Lower lobe of right lung (tissue), 2 donors: ENCODE data around the gene GRM8. TPM values are rescaled to one million over a fixed set of nuclear protein-coding genes. Genes with fewer than 3 reads are reported as not detected.

Source experiments
- ATAC-seq, 2 donors: fragments of 200-7000 bp; cut with Tn5 transposase; one replicate each; pipeline ENCODE4 v1.9.1; 2020 to 2022; ENCODE audit warnings: mild to moderate bottlenecking in 2 of 2, moderate library complexity in 2 of 2
- DNase-seq: peaks from one replicate; pipeline ENCODE4 v3.0.0-alpha.2; 2020
- H3K27ac ChIP-seq: fragments of 200-600 bp; one replicate; pipeline ENCODE4 v1.8.0; 2022
- H3K27me3 ChIP-seq: fragments of 200-600 bp; one replicate; pipeline ENCODE4 v1.8.0; 2022; ENCODE audit warnings: low read depth
- H3K36me3 ChIP-seq: fragments of 200-600 bp; one replicate; pipeline ENCODE4 v1.8.0; 2022; ENCODE audit warnings: mild to moderate bottlenecking
- H3K4me1 ChIP-seq: fragments of 200-600 bp; one replicate; pipeline ENCODE4 v1.8.0; 2022
- H3K4me3 ChIP-seq: fragments of 200-600 bp; one replicate; pipeline ENCODE4 v1.8.0; 2022; ENCODE audit warnings: mild to moderate bottlenecking
- H3K9me3 ChIP-seq: fragments of 200-600 bp; one replicate; pipeline ENCODE4 v1.8.0; 2022
- CTCF ChIP-seq: fragments of 200-600 bp; IDR thresholded peaks from one replicate; pipeline ENCODE4 v1.8.0; 2022; ENCODE audit warnings: antibody characterized with exemption, mild to moderate bottlenecking
- intact Hi-C: fragments of 100-400 bp; cut with DNase I; formaldehyde crosslinking; loops from one replicate; pipeline ENCODE4 v1.11.0; 2022
- total RNA-seq: library from RNA; stranded (reverse); fragmentation: NEBNext Ultra II Directional; extraction: Animal tissue kit (Norgen Biotek cat#: 25700); gene quantifications from one replicate; pipeline ENCODE4 v1.2.1, GENCODE V29; 2021
- donor health status: DM: no; HTN: yes; CAD: no; lungs with severe emphysema.

Gene GRM8
- total RNA-seq, 1 donor from 2014 or later = not detected

- Histone ChIP-seq H3K4me1 (no peaks in the 10 kb centered on the region), H3K36me3 (no peaks in the 10 kb centered on the region), H3K27me3 (no peaks in the 10 kb centered on the region), H3K9me3 (no peaks in the 10 kb centered on the region), H3K4me3 (no peak overlapping the region), H3K27ac (no peak overlapping the region)
- no peak for ATAC-seq
- intact Hi-C loops = no loop called here
- DNase-seq = no peak
- TF ChIP-seq CTCF = no peak
Measured at GRCh38 chr7:127158659-127159058, 94.1 kb downstream of the GRM8 start.

GRCh38 chr7:127154958-127155357, 97.8 kb downstream of the GRM8 start:
- no peaks in the 10 kb centered on the region for H3K9me3 ChIP-seq
- intact Hi-C loops = no loop called here
- ATAC-seq = no peak
- no peak overlapping the region for H3K27ac ChIP-seq
- no peaks in the 10 kb centered on the region for H3K4me1 ChIP-seq
- no peak for TF ChIP-seq CTCF
- DNase-seq = no peak
- no peaks in the 10 kb centered on the region for H3K27me3 ChIP-seq
- no peaks in the 10 kb centered on the region for H3K36me3 ChIP-seq
- H3K4me3 ChIP-seq = no peak overlapping the region

GRCh38 chr7:127154101-127154500, 98.6 kb downstream of the GRM8 start:
- H3K27me3 ChIP-seq = no peaks in the 10 kb centered on the region
- H3K9me3 ChIP-seq = no peaks in the 10 kb centered on the region
- no peaks in the 10 kb centered on the region for H3K4me1 ChIP-seq
- no peak for TF ChIP-seq CTCF
- ATAC-seq (no peak), DNase-seq (no peak)
- no peak overlapping the region for H3K27ac ChIP-seq
- intact Hi-C loops = no loop called here
- no peak overlapping the region for H3K4me3 ChIP-seq
- H3K36me3 ChIP-seq = no peaks in the 10 kb centered on the region

- H3K9me3 ChIP-seq = no peaks in the 10 kb centered on the region
- no peaks in the 10 kb centered on the region for H3K36me3 ChIP-seq
- DNase-seq (no peak), ATAC-seq (no peak)
- no peak overlapping the region for H3K4me3 ChIP-seq
- TF ChIP-seq CTCF = no peak
- H3K27me3 ChIP-seq = no peaks in the 10 kb centered on the region
- intact Hi-C loops = no loop called here
- no peak overlapping the region for H3K27ac ChIP-seq
- no peaks in the 10 kb centered on the region for H3K4me1 ChIP-seq
Measured at GRCh38 chr7:127153315-127153714, 99.4 kb downstream of the GRM8 start.

- no peaks in the 10 kb centered on the region for H3K4me1 ChIP-seq
- intact Hi-C loops = no loop called here
- H3K4me3 ChIP-seq = no peak overlapping the region
- no peaks in the 10 kb centered on the region for H3K36me3 ChIP-seq
- DNase-seq (no peak), ATAC-seq (no peak)
- TF ChIP-seq CTCF = no peak
- H3K27me3 ChIP-seq = no peaks in the 10 kb centered on the region
- no peak overlapping the region for H3K27ac ChIP-seq
- no peaks in the 10 kb centered on the region for H3K9me3 ChIP-seq
Measured at GRCh38 chr7:127152423-127152822, 100.3 kb downstream of the GRM8 start.

GRCh38 chr7:127151379-127151778, 101.4 kb downstream of the GRM8 start:
- no peak for TF ChIP-seq CTCF
- H3K36me3 ChIP-seq = no peaks in the 10 kb centered on the region
- H3K9me3 ChIP-seq = no peaks in the 10 kb centered on the region
- no peak overlapping the region for H3K4me3 ChIP-seq
- DNase-seq (no peak), ATAC-seq (no peak)
- no peaks in the 10 kb centered on the region for H3K27me3 ChIP-seq
- no peak overlapping the region for H3K27ac ChIP-seq
- intact Hi-C loops = no loop called here
- H3K4me1 ChIP-seq = no peaks in the 10 kb centered on the region
